ES-I3 (cell line): Measurements from ENCODE around the gene CDC42BPB.

Experiments used
- H3K36me3 ChIP-seq: 2 replicates; pipeline ENCODE4 v1.6.1; 2013; ENCODE audit warnings: mild to moderate bottlenecking, low read length, control low read depth, moderate library complexity; ENCODE audit not compliant: insufficient read depth
- H3K4me1 ChIP-seq: 2 replicates; pipeline ENCODE4 v1.6.1; 2013; ENCODE audit warnings: mild to moderate bottlenecking, control low read depth, low read length; ENCODE audit not compliant: insufficient read depth
- H3K9ac ChIP-seq: 2 replicates; pipeline ENCODE4 v1.6.1; 2013; ENCODE audit warnings: low read depth, mild to moderate bottlenecking, low read length, moderate library complexity
- H3K9me3 ChIP-seq: 2 replicates; pipeline ENCODE4 v1.6.1; 2013; ENCODE audit warnings: mild to moderate bottlenecking, low read length, moderate library complexity; ENCODE audit not compliant: control insufficient read depth, insufficient read depth

CDC42BPB gene

DNA sequence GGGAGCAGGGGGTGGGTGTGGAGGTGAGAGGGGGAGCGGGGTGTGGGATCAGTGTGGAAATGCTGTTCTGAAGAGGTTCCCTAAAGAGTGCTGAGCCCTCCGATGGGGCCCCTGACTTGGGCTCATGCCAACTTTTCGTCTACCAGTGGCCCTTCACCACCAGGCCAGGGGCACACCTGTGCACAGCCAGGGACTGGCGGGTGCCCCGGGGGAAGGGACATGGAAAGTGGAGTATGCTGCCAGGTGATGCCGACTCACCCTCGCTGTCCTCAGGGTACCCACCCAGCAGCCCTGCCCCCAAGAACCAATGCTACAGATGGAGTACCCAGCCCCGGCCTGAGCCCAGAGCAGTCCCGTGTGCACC, 108.7 kb downstream of the CDC42BPB start:
- Histone ChIP-seq H3K4me1 (no peaks in the 10 kb centered on the region; the same call in 1 of the 2 replicates), H3K9me3 (no peaks in the 10 kb centered on the region), H3K36me3 (peaks cover 23% of the 10 kb centered on the region), H3K9ac (no peak overlapping the region)

DNA sequence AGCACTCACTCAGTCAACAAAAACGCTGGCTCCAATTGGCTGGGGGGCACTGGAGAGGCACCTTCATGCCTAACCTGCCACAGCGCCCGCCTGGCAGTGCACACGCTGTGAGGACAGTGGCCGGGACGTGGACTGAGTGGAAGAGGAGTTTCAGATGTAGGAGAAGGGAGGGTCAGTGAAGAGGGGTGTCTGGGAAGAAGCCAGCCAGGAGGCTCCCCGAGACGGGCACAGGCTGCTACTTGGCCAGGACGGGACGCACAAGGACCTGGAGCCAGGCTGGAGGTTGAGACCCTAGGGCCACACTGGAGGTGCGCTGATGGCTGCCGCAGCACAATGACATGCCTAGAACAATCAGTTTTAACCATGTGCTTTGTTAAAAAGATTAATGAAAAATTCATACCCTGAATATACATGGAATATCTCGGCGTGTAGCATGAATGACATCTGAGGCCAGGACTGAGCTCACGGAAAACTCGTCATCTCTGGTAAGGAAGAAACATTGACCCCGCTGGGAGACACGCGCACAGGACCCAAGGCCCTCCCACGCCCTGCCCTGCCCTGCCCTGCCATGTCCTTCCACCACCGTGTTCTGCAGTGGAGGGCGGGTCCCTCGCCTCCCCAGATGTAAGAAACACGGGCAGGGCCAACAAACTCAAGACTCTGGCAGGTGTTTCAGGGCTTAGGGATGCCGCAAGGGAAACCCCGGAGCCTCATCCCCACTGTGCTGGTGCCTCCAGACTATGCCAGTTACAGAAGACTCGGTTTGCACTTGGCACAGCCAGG, 109.8 kb downstream of the CDC42BPB start:
- Histone ChIP-seq H3K4me1 (no peaks in the 10 kb centered on the region; the same call in 1 of the 2 replicates), H3K9me3 (no peaks in the 10 kb centered on the region), H3K36me3 (peaks cover 29% of the 10 kb centered on the region), H3K9ac (no peak overlapping the region)

DNA sequence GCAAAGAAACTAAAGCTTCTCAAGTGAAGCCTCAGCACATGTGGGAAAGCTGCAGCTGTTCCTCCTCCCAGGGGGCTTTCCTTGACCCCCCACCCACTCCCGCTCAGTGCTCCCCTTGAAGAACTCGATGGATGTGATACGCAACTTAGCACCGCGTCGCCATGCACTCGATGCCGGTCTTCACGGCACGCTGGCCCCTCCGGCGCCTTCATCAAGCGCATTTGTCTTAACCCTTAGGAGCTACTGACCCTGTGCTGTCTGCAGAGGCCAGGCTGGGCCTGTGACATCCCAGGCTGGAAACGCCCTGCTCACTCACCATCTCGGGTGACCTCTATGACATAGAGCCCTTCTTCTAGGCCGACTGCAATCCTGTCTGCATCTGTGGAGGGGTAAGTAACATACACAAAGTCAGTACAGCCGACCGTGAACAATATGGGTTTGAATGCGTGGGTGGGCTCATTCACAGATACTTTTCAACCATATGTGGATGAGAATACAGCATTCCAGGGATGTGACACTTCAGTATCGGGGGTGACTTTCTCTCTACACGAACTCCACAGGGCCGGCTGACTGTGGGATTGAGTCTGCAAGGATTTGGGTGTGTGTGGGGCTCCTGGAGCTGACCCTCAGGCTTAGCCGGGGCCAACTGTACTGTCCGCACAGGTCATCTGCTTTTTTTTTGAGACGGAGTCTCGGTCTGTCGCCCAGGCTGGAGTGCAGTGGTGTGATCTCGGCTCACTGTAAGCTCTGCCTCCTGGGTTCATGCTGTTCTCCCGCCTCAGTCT, 111.8 kb downstream of the CDC42BPB start:
- Histone ChIP-seq H3K4me1 (no peaks in the 10 kb centered on the region), H3K9ac (no peak overlapping the region), H3K9me3 (no peaks in the 10 kb centered on the region), H3K36me3 (peaks cover 26% of the 10 kb centered on the region)

DNA sequence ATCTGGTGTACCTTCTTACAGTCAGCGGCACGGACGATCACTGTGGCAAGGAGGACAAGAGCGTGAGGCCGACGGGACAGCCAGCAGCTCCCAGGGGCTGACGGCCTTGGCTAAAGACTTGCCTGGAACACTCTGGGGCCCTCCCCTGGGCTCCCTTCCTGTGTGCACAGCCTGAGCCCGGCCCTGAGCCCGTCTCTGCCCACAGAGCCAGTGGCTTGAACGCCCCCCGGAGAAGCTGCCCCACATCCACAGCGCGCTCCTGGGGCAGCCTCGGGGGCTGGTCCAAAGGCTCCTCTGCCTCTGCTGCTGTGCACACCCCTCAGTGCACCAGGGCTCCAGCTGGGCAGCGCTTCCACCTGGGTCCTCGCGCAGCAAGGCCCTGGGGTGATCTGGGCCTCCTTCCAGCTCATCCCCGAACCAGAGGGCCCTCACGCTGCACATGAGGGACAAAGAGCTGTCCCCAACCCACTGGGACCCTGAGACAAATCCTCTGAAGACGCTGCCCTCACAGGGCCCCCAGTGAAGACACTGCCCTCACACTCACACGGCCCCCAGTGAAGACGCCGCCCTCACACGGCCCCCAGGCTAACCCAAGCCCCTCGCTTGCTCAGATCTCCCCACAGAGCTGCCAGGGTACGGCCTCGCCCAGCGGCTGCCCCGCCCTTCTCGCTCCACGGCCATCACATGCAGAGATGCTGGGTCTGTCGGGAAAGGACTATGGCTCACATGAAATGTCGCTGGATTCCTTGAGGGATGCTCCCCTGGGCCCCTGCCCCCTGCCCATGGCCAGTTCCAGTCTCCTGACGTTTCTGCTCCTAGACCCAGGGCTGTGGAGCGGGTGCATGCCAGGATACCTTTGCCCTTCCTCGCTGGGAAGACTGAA, 112.7 kb downstream of the CDC42BPB start:
- no peaks in the 10 kb centered on the region for H3K4me1 ChIP-seq
- peaks cover 26% of the 10 kb centered on the region for H3K36me3 ChIP-seq
- no peak overlapping the region for H3K9ac ChIP-seq
- H3K9me3 ChIP-seq: no peaks in the 10 kb centered on the region

DNA sequence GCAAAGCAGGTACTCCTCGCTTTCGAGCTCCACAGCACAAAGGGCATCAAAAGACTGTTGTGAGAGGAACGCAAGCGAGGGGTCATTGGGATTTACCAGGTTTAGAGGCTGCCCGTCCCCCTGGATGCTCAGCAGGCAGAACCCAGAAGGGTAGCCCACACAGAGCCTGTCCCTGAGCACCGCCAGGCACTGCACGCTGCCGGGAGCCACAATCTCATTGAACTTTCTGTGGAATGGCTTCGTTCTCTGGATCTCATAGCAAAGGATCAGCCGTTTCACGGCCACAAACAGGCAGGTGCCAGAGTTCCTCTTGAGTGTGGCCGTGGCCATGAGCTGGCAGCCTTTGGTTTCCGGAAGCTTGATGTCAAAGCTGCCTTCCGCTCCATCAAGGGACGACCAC, 113.4 kb downstream of the CDC42BPB start:
- no peaks in the 10 kb centered on the region for H3K4me1 ChIP-seq
- H3K9me3 ChIP-seq: no peaks in the 10 kb centered on the region
- no peak overlapping the region for H3K9ac ChIP-seq
- peaks cover 20% of the 10 kb centered on the region for H3K36me3 ChIP-seq

DNA sequence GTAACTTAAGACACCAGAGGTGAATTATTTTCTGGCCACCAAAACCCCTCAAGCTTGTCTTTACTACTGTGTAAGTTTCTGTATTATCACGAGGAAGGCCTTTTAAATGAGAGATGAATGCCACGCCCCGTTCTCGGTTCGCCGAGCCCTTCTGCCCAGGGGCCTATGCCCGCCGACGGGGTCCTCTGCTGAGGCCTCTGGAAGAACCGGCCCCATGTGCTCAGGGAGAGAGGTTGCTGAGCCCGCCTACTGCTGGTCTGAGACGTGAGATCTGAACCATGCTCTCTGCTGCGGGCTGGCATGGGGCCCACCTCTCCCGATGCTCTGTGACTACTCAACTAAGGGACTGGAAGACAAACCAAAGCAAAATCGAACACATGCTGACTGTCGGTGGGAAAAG, 113.9 kb downstream of the CDC42BPB start:
- H3K36me3 ChIP-seq: peaks cover 17% of the 10 kb centered on the region
- no peaks in the 10 kb centered on the region for H3K4me1 ChIP-seq

DNA sequence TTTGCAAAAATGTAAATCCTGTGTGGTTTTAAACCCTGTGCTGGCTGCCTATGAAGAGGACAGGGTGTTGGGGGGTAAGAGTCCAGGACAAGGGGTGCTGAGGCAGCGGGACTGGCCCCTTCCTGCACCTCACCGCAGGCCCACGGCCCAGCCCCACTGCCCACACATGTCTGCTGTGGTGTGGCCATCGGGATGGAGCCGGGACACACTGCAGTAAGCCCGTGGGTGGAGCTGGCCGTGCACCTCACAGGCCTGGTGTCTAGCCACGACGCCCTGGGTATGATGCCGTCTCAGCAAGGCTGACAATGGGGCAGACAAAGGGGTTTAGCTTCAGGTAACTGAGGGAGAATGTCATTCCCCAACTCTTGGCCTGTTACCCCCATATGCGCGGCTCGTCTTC, 115.3 kb downstream of the CDC42BPB start:
- Histone ChIP-seq H3K9ac (no peak overlapping the region), H3K36me3 (peaks cover 22% of the 10 kb centered on the region), H3K4me1 (no peaks in the 10 kb centered on the region), H3K9me3 (no peaks in the 10 kb centered on the region)

More for the DNA sequence above, 113.9 kb downstream of the CDC42BPB start:
- Histone ChIP-seq H3K9me3 (no peaks in the 10 kb centered on the region), H3K9ac (no peak overlapping the region)

DNA sequence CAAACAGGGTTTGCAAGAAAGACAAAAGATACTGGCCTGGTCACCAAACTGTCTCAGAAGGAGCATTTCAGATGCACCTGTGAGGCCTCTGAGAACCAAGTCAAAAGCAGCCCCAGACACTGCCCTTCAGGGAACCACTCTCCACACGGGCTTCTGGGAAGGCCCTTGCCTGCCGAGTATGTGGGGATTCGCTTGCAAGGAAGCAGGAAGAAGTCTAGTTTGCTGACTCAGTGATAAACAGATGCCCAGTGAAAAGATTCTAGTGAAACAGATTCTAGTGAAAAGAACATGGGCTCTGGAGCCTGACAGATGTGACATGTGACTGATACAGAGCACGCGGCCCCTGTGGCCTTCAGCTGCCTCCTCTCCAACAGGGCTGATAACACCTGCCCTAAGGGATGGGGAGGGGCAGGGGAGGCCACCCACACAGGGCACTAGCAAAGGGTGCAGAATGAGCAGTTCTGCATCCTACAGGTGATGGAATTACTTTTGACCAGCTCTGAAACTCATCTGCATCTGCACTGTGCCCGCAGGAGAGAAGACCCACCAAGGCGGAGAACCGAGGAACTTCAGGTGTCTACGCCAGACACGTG, 115.8 kb downstream of the CDC42BPB start:
- H3K4me1 ChIP-seq: no peaks in the 10 kb centered on the region
- no peaks in the 10 kb centered on the region for H3K9me3 ChIP-seq
- no peak overlapping the region for H3K9ac ChIP-seq
- H3K36me3 ChIP-seq: peaks cover 18% of the 10 kb centered on the region

DNA sequence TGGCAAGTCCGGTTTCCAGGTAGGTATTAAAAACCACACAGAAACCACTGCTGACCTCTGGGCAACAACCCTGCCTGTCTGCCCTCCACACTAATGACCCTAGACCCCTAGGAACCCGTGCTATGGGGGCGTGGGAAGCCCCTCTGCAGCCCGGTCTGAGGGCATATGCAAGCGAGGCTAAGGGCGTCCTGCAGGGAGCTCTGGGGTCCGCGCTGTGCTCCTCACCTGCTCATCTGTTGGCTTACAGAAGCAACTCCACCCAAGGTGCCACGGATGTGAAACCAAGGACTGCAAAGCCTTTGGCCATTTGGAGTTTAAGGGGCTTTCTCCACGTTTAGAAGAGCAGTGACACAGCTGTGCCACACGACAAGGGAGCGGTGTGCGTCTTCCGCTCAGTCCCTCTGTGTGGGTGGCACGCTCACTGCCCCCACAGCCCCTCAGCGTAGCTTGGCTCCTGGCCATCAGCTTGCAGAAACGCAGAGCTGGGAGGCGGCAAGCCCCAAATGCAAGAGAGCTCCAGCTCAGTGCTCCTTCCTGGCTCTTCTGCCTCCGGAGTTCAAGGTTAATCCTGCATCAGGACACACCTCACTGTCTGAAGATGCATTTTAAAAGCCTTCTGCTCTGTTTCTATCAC, 116.5 kb downstream of the CDC42BPB start:
- peaks cover 18% of the 10 kb centered on the region for H3K36me3 ChIP-seq
- no peaks in the 10 kb centered on the region for H3K4me1 ChIP-seq
- no peak overlapping the region for H3K9ac ChIP-seq
- H3K9me3 ChIP-seq: no peaks in the 10 kb centered on the region

DNA sequence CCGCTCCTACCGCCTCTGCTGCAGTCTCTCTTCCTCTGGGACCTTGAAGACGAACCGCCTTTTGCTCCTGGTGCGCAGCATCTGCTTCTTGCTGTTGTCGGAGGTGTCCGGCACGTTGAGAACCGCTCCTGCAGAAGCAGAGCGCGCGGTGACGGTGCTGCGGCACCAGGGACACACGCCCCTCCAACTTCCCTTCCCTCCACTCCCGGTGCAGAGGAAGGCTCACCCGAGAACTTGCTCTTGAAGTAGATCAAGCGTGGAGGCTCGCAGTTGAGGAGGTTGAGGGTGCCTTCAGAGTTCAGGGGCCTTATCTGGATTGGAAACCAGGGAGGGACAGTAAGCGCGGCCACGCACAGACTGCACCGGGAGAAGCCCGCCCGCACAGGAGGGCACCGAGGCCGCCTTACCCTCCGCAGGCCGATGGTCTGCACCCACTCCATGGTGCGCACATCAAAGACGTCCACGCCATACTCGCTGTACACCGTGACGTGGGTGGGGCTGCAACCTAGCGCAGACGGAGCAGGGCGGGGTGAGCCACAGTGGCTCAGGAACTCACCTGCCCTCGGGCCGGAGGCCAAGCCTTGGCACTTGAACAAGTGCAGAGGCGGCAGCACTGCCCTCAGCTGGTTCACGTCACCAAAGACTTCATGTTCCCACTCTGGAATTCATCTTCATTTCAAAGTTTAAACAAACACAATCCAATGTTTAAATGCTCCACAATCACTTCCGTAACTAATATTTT, 117.4 kb downstream of the CDC42BPB start:
- Histone ChIP-seq H3K9me3 (no peaks in the 10 kb centered on the region), H3K9ac (no peak overlapping the region), H3K36me3 (peaks cover 14% of the 10 kb centered on the region), H3K4me1 (no peaks in the 10 kb centered on the region)

DNA sequence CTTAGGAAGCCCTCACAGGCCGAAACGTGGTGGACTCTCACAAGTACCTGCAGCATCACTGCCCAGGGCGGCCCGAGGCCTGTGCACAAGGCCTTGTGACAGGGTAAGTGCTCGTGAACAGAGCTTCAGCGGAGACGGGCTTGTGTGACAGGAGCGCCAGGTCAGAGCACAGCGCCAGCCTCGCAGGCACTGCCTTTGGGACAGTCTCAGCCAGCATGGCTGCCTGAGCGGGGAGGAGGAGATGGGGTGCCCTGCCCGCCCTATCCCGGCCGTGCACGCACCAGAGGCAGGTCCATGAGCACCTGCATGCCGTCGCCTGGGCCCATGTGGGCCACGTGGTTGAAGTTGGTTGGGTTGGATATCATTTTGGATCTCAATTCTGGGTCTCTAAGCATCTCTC, 118.0 kb downstream of the CDC42BPB start:
- Histone ChIP-seq H3K4me1 (no peaks in the 10 kb centered on the region), H3K36me3 (peaks cover 14% of the 10 kb centered on the region)

DNA sequence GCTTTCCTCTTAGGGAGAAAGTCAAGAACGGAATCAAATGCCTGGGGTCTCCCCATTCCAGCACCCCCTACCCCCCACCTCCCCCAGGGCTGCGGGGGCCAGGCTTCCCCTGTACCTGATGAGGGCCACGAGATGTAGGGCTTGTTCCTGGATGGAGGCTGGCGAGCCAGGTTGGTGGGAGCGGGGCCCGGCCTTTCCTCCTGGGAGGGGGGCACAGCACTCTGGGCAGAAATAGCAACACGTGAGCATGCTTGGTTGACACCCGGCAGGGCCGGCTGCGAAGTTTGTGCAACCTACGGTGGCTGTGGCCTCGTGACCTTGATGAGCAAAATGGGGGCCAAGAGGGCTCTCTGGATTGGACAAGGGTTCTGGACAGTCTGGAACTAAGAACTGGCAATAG, 119.2 kb downstream of the CDC42BPB start:
- peaks cover 11% of the 10 kb centered on the region for H3K36me3 ChIP-seq
- H3K9ac ChIP-seq: no peak overlapping the region
- H3K4me1 ChIP-seq: no peaks in the 10 kb centered on the region
- no peaks in the 10 kb centered on the region for H3K9me3 ChIP-seq

More for the DNA sequence above, 118.0 kb downstream of the CDC42BPB start:
- Histone ChIP-seq H3K9ac (no peak overlapping the region), H3K9me3 (no peaks in the 10 kb centered on the region)
